AML-193 (cell line): ENCODE data around the gene MRPL33.

Experiments
- DNase-seq, 2 experiments: peaks; one replicate each; lab custom pipeline; 2025; lab: John Stamatoyannopoulos, UW

MRPL33 gene

DNA sequence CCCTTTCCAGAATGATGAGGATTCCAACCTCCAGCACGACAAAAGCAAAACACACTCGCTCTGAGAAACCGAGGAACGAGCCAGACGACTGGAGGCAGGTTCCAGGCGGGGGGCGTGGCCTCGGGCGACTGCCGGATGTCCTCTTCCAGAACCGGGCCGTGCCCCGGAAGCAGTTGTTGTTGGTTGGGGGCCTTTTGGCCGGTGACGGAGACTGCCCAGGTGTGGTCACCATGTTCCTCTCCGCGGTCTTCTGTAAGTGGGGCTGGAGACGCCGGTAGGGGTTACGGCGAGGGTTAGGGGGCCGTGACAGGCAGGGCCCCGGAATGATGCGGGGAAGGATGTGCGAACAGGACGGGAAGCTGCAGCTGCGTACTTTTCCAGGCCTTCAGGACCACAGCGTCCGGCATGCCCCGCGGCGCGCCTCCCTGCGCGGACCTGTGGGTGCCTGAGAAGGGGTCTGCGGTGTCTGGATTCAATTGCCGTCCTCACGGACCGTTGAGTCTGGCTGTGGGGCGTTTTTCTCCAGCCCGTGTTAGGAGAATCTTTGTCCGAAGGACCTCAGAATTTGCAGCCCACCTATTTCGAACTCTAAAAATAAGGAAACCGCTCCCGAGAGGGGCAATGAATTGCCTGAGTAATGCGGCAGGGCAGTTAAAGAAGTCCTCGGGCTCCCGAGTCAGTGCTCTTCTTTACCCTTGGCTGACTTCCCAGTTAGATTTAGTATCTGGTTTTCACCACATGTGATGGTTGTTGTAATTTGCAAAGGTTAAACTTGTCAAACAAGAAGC lies at the start of gene MRPL33:
TSS of gene MRPL33 (plus strand) at position 172 of the 788 bp plus-strand sequence. CDS start at position 231, 59 bp downstream.
- peak; percentile 82 to 85 for DNase-seq

- no peak for DNase-seq
Measured at GRCh38 chr2:27721884-27722485, 49.5 kb upstream of the MRPL33 start.

DNA sequence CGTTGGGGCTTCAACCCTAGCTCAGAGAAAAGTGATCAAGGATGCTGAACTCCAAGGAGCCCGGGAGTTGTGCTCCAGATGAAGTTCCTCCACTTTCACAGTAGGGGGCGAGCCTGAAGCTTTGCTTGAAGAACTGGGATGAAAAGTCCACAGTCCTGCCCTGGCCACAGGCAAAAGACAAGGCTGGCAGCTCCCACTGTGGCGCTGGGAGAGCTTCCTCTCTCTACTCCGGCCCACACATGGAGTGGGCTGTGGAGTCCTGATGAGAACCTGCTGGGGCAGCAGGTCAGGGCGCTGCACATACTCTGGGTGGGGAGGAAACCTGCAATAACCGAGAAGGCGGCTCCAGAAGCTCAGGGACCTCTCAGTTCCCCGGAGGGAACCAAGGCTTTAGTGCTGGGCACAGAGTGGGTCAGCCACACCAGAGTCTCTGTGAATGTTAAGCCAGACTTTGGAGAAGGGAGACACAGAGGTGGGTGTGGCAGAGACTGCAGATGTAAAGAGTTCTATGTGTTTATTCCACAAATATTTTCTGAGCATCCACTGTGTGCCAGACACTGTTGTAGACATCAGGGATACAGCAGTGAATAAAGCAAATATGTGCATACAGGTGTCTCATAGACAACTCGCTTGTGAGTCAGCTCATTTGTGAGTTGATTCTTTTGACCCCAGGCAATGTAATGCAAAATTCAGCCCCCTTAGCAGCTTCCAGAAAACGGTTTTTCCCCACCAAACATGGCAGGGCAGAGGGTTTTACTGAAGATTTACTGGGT lies 48.0 kb upstream of the MRPL33 start:
- peak; percentile 53 to 63 for DNase-seq

DNA sequence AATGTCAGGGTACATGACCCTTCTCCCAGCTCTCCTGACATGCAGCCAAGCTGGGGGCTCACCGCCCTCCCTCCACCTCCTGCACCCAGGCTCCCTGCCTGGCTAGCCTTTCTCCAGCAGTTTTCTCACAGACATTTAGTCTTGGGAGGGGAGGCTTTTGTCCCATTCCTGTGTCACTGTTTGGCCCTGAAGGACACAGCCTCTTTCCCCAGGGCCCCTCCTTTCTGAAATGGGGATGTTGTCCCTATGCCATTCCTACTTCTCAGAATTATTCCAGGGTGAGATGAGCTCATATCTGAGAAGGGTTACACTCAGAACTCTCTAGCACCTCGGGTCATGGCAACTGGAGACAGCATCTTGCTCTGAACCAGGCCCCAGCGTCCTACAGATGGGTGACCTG lies 47.3 kb upstream of the MRPL33 start:
- DNase-seq: no peak

DNA sequence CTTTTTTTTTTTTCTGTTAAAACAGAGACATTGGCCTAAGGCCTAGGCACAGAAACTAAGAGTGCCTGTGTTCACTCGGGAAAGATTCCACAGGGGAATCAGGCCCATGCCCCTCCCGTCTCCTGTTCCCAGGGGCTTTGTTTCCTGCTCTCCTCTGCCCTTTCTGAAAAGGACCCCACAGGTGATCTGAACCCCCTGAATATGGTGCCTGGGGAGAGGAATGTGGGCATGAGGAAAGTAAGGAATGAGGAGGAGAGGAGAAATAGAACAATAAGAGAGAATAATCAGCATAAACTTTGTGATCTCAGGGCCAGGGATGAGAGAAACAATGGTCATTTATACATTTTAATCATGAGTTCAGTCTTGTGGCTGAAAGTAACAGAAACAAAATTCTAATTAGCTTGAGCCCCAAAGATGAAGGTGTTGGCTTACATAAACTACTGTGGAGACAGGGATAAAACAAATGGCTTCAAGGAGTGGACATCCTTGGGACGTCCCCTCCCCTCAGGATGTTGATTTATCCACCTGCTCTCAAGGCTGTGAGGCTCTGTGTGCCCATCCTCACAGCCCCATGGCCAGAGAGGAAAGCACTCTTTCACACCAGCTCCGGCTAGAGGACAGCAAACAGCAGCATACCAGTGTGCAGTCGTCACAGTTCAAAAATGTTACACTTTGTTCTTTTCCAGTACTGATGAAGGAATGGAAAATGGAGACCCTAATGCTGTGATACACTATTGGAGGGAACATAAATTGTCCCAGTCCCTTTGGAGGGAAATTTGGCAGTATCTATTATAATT lies 46.4 kb upstream of the MRPL33 start:
- no peak for DNase-seq

DNA sequence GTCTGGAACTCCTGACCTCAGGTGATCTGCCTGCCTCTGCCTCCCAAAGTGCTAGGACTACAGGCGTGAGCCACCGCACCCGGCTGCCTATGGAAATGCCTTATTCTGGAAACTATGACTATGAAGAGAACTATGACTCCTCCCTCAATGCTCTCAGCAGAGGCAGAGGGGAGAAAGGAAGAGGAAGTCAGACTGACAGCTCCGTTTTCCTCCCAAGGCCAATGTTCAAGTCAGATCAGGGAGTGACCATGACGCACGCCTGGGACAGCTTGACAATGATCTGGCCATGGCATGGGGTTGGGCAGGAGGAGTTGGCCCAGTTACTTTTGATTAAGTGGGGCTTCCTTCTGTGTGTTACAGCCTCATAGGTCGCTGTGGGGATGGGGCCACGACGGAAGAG lies 44.3 kb upstream of the MRPL33 start:
- no peak for DNase-seq

GRCh38 chr2:27728081-27728858 lies 43.2 kb upstream of the MRPL33 start:
- no peak for DNase-seq

DNA sequence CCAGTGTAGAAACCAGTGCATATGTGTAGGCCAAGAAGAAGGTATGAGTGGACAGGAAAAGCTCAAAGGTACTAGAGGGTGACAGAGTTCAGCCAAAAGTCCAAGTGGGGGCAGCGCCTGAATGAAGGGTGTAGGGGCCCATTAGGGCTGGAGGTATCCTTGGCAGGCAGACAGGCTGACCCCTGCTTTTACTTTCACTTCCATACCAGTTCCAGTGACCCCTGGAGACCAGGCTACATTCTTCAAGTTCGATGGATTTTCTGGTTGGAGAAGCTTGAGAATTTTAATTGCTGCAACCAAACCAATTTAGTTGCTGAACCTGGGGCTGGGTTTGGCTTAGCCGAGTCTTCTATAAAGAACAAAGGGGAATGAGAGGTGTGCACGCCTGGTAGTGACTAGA lies 42.3 kb upstream of the MRPL33 start:
- DNase-seq: no peak

DNA sequence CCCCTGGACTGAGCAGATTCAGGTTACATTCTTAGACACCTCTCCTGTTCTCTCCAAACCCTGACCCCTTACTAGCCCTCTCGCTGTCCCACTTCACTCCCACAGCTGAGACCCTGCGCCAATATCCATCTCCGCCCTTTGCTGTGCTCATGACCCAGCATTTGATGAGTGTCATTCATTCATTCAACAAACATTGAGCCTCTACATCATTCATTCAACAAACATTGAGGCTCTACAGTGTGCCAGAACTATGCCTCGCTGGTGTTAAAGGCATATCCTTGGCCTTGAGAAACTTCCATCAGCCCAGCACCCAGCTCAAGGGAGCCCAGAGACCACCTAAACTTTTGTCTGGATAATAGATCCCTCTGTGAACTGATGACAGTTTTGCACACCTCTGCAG lies 41.9 kb upstream of the MRPL33 start:
- no peak for DNase-seq

DNA sequence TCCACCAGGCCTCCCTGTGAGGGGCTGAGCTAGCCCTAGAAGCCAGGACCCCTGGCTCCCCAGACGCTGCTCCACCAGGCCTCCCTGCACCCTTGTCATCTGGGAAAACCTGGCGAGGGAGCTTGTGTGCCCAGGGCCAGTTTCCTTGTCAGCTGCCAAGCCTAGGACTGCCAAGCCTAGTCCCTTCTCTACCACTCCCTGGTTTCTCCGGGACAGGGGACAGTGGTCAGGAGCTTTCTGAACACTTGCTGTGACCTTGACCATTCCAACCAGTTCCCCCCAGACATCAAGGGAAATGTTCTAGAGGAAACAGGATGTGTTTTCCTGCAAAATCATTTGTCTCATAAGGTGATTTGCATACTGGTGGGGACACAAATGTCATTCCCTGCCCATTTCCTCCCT lies 41.3 kb upstream of the MRPL33 start:
- DNase-seq: no peak

DNA sequence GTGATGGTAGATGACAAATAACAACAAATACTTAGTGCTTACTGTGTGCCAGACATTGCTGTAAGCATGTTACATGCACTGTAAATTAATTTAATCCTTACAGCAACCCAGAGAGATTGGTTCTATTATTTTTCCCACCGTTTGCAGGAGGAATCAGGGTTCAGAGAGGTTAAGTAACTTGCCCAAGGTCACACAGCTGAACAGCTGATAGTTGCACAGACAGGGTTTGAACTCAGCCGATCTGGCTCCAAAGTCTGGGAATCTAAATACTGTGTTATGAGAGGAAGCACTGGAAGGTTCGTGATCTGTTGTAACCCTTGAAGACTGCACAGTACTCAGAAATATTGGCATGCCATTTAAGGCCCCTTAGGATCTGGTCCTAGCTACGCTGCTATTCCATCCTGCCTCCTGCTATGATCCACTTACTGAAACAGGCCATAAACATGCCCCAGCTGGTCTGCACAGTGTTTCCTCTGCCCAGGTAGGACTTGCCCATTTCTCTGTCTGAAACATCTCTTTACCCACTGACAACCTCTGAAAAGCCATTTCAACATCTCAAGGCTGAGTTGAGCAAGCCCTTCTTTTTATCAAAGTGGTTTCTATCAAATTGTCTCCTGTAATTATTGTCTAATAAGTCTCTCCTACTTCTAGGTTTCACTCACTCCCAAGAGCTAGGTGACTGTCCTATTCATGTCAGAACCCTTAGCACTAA lies 40.4 kb upstream of the MRPL33 start:
- peak in 1 of 2 experiments; percentile 1 for DNase-seq

DNA sequence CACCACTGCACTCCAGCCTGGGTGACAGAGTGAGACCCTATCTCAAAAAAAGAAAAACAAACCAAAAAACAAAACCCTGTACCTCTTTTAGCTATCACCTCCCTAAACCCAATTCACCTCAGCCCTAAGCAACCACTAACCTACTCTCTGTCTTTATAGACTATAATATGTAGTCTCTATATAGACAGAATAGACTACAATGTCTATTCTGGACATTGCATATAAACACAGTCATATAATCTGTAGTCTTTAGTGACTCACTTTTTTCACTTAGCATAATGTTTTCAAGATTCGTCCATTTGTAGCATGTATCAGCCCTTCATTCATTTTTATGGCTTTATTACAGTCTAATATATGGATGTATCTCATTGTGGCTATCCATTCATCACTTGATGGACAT lies 37.2 kb upstream of the MRPL33 start:
- DNase-seq: no peak

GRCh38 chr2:27735263-27735904 lies 36.1 kb upstream of the MRPL33 start:
- DNase-seq: no peak

DNA sequence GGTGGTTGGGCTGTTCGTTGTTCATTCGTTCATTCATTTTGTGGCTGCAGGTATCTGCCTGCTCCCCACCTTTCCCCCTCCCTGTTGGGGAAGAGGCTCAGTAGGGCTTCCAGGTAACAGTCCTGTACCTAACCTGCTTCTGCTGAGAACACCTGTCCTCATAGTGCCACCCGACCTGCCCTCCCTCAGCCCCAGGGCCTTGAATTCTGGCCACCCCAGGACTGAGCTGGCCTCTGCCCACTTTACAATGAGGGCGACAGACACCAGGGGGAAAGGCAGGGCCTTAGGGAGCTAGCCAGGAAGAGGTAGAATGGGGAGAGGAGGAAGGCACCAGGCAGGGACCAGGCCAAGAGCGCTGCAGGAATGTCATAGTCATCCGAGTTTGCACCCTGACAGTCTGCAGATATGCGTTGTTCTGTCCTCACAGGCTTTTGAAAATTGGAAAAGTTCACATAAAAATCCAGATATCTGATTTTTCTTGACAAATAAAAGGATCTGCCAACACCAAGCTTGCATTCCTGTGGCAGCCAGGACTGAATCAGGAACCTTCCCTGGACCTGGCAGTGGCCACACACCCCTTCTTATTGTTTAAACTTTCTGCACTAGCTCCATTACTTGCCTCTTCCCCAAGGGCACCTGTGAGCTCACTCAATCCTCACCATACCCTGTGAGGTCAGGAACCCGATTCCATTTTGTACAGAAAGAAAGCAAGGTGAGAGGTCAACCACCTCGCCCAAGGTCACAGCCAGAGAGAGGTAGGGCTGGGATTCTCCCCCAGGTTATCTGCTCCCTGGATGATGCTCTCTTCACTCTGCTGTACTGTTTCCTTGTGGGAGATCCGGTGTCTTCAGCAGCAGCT lies 35.3 kb upstream of the MRPL33 start:
- DNase-seq: no peak

GRCh38 chr2:27736890-27737204 lies 34.7 kb upstream of the MRPL33 start:
- DNase-seq: no peak

- DNase-seq: no peak
Measured at GRCh38 chr2:27737676-27738348, 33.7 kb upstream of the MRPL33 start.

- no peak for DNase-seq
Measured at GRCh38 chr2:27738349-27739057, 33.0 kb upstream of the MRPL33 start.

DNA sequence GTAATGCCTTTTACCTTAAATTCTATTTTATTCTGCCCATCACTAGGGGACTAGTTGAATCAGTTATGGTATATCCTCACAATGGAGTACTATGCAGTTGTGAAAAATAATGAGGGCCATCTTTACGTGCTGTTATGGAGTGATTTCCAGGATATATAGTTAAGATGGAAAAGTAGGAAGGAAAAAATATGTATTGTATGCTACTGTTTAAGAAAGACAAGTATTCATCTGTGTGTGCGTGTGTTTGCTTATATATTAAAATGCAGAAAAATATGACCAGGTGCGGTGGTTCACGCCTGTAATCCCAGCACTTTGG lies 32.5 kb upstream of the MRPL33 start:
- DNase-seq: no peak
